ENCODE measurements around the gene ZNF324B. TPM values are rescaled to one million over a fixed set of nuclear protein-coding genes. Genes with fewer than 3 reads are reported as not detected.
"Not testable (repeated sequence)": the region's sequence is repeated elsewhere in the genome, so short reads cannot be mapped to it uniquely, and the experiment has no call there.

Gene ZNF324B
- total and polyA plus RNA-seq, 9 donors, result 4.2 to 11.4 (median 8.3) TPM

GRCh38 chr19:58482372-58482771 lies 30.9 kb downstream of the ZNF324B start:
- H3K27ac ChIP-seq, result no peak overlapping the region
- H3K4me1 ChIP-seq (ENCODE audit: insufficient read depth), result no peaks in the 10 kb centered on the region
- H3K36me3 ChIP-seq, result no peaks in the 10 kb centered on the region
- TF ChIP-seq POLR2A (IDR thresholded peaks at IDR 0.05) (no peak), EP300 (IDR thresholded peaks at IDR 0.05) (no peak), CTCF (IDR thresholded peaks at IDR 0.05) (no peak)
- no peaks in the 10 kb centered on the region for H3K27me3 ChIP-seq
- DNase-seq, result no peak
- intact Hi-C loops (cut with DNase I), result no loop called here
- no peaks in the 10 kb centered on the region for H3K9me3 ChIP-seq
- 85 to 92% (median 89%) methylated on average over 7 of the region's 7 CpGs for WGBS, 3 donors
- H3K4me3 ChIP-seq, result no peak overlapping the region

- no peaks in the 10 kb centered on the region for H3K9me3 ChIP-seq
- intact Hi-C loops (cut with DNase I), result no loop called here
- H3K4me3 ChIP-seq, result no peak overlapping the region
- no peaks in the 10 kb centered on the region for H3K4me1 ChIP-seq (ENCODE audit: insufficient read depth)
- H3K36me3 ChIP-seq, result no peaks in the 10 kb centered on the region
- H3K27me3 ChIP-seq, result no peaks in the 10 kb centered on the region
- no peak overlapping the region for H3K27ac ChIP-seq
- 73 to 91% (median 86%) methylated on average over 2 of the region's 2 CpGs for WGBS, 3 donors
- TF ChIP-seq EP300 (IDR thresholded peaks at IDR 0.05), result no peak
- DNase-seq, result no peak
Measured at GRCh38 chr19:58483776-58484175, 32.4 kb downstream of the ZNF324B start.

- H3K36me3 ChIP-seq; H3K4me3 ChIP-seq; H3K9me3 ChIP-seq; DNase-seq; intact Hi-C loops (cut with DNase I); H3K27me3 ChIP-seq; H3K4me1 ChIP-seq (ENCODE audit: insufficient read depth); H3K27ac ChIP-seq: not testable (repeated sequence)
- WGBS, 3 donors, result 94 to 96% (median 95%) methylated on average over 5 of the region's 5 CpGs
Measured at GRCh38 chr19:58484349-58484748, 32.9 kb downstream of the ZNF324B start.

GRCh38 chr19:58491393-58491792 lies 40.0 kb downstream of the ZNF324B start:
- TF ChIP-seq POLR2A (IDR thresholded peaks at IDR 0.05), result no peak
- Histone ChIP-seq H3K4me3 (no peak overlapping the region), H3K4me1 (ENCODE audit: insufficient read depth) (no peaks in the 10 kb centered on the region), H3K36me3 (no peaks in the 10 kb centered on the region), H3K27ac (no peak overlapping the region), H3K27me3 (no peaks in the 10 kb centered on the region), H3K9me3 (no peaks in the 10 kb centered on the region)
- intact Hi-C loops (cut with DNase I), result no loop called here
- no peak for DNase-seq
- 81 to 85% (median 84%) methylated on average over 5 of the region's 5 CpGs for WGBS, 3 donors

GRCh38 chr19:58492265-58492664 lies 40.8 kb downstream of the ZNF324B start:
- intact Hi-C loops (cut with DNase I), result no loop called here
- H3K27me3 ChIP-seq, result no peaks in the 10 kb centered on the region
- no peaks in the 10 kb centered on the region for H3K36me3 ChIP-seq
- WGBS, 3 donors, result 89 to 91% (median 89%) methylated on average over 14 of the region's 14 CpGs
- H3K27ac ChIP-seq, result no peak overlapping the region
- H3K9me3 ChIP-seq, result no peaks in the 10 kb centered on the region
- no peak for DNase-seq
- H3K4me1 ChIP-seq (ENCODE audit: insufficient read depth), result no peaks in the 10 kb centered on the region
- H3K4me3 ChIP-seq, result no peak overlapping the region
- TF ChIP-seq EP300 (IDR thresholded peaks at IDR 0.05) (no peak), POLR2A (IDR thresholded peaks at IDR 0.05) (no peak), CTCF (IDR thresholded peaks at IDR 0.05) (no peak)

- intact Hi-C loops (cut with DNase I), result no loop called here
- Histone ChIP-seq H3K4me1 (ENCODE audit: insufficient read depth) (peaks cover 5% of the 10 kb centered on the region), H3K27ac (no peak overlapping the region), H3K36me3 (no peaks in the 10 kb centered on the region), H3K9me3 (no peaks in the 10 kb centered on the region), H3K27me3 (no peaks in the 10 kb centered on the region), H3K4me3 (no peak overlapping the region)
- 73 to 79% (median 75%) methylated on average over 8 of the region's 8 CpGs for WGBS, 3 donors
- peak in 1 of 5 donors; percentile 33 for DNase-seq
- TF ChIP-seq CTCF (IDR thresholded peaks at IDR 0.05), result no peak
- no peak for TF ChIP-seq POLR2A (IDR thresholded peaks at IDR 0.05)
- no peak for TF ChIP-seq EP300 (IDR thresholded peaks at IDR 0.05)
Measured at GRCh38 chr19:58497634-58498170, 46.3 kb downstream of the ZNF324B start.

All from ovary (tissue), 9 donors.